ENCODE results near the gene PEX13.
"Not testable (repeated sequence)": the region's sequence is repeated elsewhere in the genome, so short reads cannot be mapped to it uniquely, and the experiment has no call there.

Gene PEX13, protein sequence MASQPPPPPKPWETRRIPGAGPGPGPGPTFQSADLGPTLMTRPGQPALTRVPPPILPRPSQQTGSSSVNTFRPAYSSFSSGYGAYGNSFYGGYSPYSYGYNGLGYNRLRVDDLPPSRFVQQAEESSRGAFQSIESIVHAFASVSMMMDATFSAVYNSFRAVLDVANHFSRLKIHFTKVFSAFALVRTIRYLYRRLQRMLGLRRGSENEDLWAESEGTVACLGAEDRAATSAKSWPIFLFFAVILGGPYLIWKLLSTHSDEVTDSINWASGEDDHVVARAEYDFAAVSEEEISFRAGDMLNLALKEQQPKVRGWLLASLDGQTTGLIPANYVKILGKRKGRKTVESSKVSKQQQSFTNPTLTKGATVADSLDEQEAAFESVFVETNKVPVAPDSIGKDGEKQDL

DNA sequence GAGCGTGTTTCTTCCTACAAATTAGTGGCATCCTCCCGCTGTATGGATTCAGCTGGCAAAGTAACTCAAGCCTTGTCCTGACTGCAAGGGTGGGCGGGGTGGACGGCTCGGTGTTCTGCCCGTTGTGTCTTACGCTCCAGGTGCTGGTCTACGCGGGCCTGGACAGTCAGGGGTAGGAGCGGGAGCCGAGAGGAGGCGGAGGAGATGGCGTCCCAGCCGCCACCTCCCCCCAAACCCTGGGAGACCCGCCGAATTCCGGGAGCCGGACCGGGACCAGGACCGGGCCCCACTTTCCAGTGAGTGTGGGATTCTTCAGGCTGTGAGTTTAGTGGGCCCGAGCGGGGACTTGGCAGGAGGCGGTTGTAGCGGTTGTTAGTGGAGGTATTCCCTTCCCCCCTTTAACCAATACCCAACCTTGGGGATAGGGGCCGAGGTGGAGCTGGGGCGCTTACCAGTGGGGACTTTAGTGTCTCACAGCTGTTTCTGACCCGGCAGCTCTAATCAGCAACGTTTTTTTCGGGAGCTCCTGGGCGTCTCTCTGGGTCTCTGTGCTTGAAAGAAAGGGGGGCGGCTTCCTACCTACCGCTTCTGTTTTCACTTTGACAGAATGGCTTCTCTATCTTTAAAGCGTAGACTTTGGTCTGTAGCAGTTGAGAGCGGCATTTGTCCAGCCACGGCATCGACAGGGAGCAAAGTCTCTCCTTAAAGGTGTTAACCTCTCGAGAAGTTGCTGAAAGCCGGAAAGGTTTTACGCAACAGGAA lies at the start of gene PEX13, which contains the start of gene PUS10:
Gene PEX13 (plus strand): TSS at position 165 of the 762 bp plus-strand sequence. CDS start 40 bp downstream, at position 205.
Gene PUS10 (minus strand): TSS at position 700 of the 762 bp plus-strand sequence. CDS start 6,365 bp downstream, outside the sequence.
- peak; percentile 84 for DNase-seq (ENCODE audit: low spot score)

DNA sequence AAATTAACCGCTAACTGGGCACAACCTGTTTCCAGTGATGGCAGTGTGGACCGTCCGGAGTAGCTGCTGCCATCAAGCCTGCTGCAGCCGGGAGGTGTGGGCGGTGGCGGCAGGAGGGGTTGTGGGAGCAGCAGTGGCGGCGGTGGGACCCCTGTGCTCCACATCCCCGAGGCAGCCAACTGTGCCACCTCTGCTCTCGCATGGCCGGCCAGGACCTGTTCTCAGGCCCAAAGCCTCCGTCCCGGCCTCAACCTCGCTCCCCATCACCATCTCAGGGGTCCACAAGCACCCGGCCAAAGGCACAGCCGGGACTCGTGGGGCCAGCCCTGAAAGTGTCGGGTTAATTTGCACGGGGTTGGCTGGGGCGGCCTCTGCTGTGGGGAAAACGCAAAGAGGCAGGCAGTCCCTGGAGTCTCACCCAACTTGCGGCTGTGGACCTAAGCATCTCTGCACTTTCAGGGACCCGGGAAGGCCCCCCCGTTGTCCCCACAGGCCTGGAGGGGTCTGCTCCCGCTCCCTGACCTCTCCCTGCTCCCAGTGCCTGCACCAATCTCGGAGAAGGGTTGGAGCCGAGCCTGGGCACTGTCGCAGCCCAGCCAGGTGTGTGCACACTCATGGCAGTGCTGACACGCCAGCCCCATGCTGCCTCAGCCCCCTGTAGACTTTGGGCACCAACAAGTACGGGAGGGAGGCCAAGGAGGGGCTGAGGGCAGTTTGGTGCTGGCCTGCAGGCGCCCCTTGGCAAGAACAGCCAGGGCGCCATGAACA lies 44.4 kb upstream of the PEX13 start:
- DNase-seq (ENCODE audit: low spot score) = no peak

DNA sequence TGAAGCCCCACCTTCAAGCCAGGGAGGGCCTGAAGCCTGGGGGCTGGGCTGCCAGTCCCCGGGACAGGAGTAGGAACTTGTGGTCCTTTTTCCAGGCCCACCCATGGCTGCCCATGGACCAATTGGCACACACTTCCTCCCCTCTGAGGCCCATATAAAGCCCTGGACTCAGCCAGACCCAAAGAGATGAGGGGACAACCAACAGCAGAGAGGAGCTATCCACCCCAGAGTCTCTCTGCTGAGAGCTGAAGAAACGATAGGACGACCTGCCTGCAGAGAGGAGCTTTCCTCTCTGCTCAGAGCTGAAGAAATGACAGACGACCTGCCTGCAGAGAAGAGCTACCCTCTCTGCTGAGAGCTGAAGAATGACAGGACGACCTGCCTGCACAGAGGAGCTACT lies 43.8 kb upstream of the PEX13 start:
- no peak for DNase-seq (ENCODE audit: low spot score)

DNA sequence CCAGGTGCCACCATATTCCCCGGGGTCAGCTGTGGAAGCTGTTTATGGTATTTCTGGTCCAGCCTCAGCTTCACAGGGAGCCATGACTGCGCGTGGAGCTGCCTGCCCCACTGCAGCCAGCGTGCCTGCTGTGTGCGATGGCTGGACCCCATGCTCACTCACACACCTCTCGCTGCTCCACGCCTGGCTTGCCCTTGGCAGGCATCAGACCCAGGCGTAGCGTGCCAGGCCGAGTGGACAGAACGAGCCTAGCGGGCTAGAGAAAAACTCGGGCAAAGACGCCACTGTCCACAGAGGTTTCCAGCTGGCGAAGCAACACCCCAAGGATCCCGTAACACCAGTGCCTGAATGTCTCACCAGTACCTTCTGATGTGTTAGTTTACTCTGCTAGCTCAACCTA lies 42.9 kb upstream of the PEX13 start:
- DNase-seq (ENCODE audit: low spot score) = no peak

DNA sequence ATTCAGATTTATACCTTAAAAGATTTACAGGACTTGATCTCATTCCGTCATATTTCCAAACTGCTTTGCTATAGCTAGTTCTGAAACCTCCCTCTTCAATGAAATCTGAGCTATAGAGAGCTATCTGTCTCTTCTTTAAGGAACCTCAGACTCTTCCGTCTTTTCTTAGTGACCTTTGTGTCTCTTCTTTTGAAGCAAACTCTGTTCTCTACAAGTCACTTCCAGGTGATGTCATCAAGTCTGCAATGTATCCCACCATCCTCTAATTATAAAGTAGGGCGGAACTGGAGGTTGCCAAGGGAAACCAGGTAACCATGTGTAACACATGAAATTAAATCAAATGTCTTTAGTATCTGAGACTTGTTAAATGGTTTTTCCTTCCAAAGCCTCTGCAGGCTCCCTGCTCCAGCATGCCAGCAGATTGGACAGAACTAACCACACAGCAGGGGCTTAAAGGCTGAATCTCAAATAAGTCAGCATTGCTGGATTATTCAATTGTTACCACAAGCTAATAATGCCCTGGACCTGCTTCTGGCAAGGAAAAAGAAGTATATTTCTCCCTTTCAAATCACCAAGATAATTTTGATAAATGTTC lies 41.2 kb upstream of the PEX13 start:
- DNase-seq (ENCODE audit: low spot score) = peak; percentile 6

DNA sequence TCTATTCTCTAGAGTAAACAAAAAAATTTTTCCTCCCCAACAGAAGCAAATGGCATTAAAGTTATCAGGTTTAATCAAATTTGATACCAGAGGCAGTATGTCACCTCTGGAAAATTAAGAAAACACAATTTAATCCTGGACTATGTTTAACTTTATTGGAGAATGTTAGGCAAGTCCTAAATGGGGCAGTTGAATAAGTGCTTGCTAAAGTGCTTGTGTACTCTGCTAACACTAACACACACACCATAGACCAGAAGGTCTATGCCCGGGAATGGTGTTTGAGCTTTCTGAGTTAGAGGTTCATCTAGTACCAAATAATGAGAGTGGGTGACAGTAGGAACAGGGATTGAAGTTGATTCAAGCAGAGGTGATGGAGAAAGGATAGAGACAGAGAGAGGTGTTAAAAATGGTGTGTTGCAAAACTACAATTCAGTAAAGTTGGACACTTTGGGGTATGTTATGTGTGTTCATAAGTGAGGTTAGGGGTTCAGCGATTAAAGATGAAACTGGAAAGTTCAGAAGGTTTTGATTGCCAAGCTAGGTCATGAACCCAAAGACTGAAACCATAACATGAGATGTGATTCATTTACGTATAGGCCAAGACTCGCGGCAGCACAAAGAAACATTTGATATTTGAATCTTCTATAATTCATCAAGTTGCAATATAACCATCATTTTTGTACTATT lies 40.5 kb upstream of the PEX13 start:
- DNase-seq (ENCODE audit: low spot score) = no peak

DNA sequence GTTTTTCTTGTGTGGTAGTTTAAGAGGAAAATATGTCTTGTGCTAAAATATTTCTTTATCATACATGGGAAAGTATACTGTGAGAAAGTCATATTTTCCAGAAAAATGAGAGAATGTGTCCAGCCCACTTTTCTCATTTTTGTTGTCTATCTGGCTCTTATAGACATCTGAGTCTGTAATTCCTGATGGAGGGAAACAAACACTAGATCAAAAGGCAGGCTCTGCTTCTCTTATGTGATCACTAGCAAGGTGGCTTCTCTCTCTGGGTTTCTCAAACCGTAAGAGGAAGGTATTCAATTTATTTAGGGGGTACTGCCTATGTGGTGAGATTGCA lies 40.0 kb upstream of the PEX13 start:
- DNase-seq (ENCODE audit: low spot score) = no peak

DNA sequence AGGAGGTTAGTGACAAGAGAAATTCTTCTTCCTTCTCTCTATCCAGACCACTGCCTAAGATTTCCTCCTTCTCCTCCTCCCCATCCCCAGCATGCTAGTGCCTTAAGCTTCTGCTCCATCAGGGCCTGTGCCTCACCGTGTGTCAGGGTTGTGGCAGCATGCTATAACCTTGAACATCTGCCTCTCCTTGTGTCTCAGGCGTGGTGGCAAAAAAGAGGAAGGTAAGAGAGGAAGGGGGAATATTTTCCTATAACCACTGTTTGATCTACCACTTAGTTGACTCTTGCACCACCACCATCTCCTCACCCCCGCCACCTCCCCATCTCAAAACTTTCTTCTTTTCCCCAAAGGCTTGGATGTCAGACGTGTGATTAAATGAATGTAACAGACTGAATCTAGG lies 38.3 kb upstream of the PEX13 start:
- no peak for DNase-seq (ENCODE audit: low spot score)

DNA sequence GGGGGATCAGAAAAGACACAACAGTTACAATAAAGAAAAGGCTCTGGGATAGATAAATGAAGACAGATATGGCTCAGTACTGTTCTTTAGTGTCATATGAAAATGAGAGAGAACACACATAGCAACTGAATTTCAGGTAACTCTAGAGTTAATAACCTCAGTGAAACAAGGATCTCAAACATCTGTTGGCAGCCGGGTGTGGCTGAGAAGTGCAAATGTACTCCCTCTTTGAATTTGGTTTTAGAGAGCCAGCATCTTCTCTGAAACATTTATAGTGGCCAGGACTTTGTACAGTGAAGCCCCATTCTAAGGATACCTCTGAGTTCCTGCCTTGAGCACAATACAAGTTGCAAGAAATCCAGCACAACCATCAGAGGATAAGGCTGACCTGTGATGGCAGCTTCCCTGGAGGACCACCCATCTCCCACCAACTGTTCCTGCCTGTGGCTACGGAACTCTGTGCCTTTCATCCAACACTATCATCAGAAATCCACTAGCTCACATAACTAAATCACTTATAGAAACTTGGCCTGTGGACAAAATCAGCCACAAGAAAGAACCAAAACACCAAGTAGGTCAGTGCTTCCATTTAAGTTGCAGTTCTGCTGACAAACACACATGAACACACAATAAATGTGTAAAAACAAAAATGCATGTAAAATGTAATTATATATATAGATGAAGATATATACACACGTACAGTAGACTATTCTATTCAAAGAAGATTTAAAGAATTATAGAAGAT lies 37.3 kb upstream of the PEX13 start:
- no peak for DNase-seq (ENCODE audit: low spot score)

DNA sequence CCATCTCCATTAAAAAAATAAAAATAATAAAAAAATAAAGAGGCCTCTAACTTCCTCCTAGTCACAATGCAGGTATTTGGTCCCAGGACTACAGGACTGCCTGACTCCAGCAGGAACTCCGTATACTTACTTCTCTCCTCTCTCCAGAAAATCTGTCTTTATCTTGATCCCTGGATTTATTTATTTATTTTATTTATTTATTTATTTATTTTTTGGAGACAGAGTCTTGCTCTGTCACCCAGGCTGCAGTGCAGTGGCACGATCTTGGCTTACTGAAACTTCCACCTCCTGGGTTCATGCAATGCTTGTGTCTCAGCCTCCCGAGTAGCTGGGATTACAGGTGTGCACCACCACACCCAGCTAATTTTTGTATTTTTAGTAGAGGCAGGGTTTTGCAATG lies 35.5 kb upstream of the PEX13 start:
- not testable (repeated sequence) for DNase-seq (ENCODE audit: low spot score)

DNA sequence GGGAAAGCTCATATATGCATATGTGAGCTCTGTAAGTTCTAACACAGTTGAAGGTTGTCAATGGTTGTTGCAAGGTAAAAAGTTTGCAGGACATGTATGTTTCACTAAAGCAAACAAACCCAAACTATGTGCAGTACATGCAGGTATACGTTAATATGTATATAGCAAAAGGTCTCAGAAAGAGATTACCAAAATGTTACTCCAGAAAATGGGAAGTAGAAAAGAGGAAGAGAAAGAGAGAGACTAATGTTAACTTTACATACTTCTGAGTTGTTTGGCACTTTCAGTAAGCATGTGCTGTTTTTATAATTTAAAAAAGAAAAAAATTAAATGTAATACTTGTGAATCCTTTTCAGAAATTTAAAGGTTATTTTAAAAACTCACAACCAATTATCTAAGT lies 32.8 kb upstream of the PEX13 start:
- no peak for DNase-seq (ENCODE audit: low spot score)

DNA sequence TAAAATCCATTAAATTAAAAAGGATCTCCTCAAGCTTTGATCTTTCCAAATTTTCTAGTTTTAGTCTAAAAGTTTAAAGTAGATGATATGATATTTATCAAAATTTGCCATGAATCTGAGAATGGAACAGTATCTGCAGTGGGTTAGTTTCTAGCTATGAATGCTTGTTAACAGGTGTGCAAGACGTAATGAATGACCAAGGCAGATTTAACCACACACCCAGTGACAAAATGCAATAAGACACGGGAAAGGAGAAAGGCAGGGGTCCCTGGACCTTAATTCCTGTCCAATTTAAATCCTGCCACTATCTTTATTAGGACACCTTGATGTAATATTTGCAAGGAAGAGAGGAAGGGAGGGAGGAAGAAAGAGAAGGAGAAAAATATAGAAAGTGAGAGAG lies 30.5 kb upstream of the PEX13 start:
- no peak for DNase-seq (ENCODE audit: low spot score)

DNA sequence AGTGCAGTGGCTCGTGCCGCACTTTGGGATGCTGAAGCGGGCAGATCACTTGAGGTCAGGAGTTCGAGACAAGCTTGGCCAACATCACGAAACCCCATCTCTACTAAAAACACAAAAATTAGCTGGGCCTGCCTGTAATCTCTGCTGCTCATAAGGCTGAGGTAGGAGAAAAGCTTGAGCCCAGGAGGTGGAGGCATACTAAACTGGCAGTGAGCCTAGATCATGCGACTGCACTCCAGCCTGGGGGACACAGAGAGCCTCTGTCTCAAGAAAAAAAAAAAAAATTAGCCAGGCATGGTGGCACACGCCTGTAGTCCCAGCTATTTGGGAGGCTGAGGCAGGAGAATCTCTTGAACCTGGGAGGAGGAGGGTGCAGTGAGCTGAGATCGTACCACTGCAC lies 29.9 kb upstream of the PEX13 start:
- DNase-seq (ENCODE audit: low spot score) = not testable (repeated sequence)

DNA sequence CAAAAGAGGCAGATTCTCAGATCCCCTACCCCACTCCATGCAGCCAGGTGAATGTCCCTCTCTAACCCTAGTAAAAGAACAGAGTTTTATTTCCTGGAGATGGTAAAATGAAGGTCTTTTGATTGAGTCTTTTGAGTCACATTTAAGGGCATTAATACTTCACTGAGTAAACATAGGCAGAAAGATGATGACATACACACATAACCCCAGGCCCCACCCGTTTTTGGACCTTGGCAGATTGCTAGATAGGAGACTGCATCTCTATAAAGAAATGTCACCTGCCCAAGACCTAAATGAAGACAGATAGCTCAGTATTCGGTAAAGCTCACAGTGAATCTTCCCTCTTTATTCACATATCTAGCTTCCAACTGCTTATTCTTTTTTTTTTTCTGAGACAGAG lies 28.3 kb upstream of the PEX13 start:
- DNase-seq (ENCODE audit: low spot score) = no peak

DNA sequence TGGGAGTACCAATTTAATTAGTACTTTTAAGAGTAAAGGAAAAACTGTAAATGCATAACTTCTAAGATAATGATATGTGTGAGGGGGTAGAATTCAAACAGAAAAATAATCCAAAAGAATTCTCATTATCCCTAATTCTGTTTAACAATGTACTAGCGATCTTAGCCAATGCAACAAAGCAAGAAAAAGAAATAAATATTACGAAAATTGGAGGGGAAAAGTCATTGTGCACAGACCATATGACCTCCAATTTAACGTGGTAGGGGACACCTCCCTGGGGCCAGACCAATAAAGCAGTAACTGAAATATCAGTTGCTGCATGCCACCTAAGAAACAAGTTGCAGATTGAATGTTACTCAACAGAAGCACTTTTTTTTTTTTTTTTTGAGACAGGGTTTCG lies 25.9 kb upstream of the PEX13 start:
- no peak for DNase-seq (ENCODE audit: low spot score)

DNA sequence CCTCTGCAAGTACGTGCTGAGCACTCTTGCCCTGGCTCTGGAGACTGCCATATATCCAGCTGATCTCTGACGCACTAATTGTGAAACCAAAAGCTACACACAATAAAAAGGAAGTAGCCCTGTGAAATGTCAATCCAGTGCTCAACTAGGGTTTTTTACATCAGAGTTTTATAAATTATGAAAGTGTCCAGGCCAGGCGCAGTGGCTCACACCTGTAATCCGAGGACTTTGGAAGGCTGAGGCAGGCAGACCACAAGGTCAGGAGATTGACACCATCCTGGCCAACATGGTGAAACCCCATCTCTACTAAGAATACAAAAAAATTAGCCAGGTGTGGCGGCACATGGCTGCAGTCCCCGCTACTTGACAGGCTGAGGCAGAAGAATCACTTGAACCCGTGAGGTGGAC lies 24.5 kb upstream of the PEX13 start:
- DNase-seq (ENCODE audit: low spot score) = no peak

DNA sequence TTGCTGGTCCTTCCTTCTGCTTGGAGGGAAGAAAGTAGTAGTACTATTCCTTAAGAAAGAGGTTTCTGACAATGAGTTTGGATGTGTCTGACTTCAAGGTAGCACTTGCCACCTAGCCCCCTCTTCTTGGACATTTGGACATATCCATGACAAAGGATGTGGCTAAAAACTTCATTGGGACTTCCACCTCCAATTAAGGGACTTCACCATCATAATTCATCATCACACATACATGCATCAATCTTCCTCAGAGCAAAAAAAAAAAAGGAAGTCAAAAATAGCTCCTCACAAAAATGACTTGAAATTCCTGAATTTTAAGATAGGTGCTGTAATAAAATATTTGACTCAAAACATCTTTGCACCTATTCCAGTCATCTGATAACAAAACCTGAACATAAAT lies 23.4 kb upstream of the PEX13 start:
- DNase-seq (ENCODE audit: low spot score) = no peak

DNA sequence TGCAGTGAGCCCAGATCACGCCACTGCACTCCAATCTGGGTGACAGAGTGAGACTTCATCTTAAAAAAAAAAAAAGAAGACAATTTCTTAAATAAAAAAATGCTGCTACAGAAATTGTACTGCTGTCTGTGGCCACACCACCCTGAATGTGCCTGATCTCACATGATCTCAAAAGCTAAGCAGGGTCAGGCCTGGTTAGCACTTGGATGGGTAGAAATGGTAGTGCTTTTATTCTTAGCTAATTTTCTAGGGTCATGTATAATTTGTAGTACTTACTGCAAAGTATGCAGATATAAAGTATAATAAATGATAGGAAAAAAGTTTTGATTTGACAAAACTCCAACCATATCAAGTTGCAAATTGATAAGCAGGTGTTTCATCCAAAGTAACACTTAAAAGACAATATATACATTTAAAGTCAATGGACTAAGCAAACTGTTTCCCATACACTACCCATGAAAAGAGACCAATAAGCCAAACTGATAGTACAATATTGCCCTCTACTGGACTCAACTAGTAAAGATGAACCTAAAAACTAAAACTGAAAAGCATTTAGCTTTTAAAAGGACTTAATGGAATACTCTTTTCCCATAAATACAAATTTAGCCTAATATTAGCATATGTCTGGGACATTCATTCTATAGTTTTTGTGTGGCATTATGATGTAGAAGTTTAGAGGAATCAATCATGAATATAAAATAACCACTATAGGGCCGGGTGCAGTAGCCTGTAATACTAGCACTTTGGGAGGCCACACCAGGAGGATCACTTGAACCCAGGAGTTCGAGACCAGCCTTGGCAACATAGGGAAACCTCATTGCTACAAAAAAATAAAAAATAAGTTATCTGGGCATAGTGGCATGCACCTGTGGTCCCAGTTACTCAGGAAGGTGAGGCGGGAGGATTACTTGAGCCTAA lies 18.6 kb upstream of the PEX13 start:
- DNase-seq (ENCODE audit: low spot score) = peak; percentile 51

DNA sequence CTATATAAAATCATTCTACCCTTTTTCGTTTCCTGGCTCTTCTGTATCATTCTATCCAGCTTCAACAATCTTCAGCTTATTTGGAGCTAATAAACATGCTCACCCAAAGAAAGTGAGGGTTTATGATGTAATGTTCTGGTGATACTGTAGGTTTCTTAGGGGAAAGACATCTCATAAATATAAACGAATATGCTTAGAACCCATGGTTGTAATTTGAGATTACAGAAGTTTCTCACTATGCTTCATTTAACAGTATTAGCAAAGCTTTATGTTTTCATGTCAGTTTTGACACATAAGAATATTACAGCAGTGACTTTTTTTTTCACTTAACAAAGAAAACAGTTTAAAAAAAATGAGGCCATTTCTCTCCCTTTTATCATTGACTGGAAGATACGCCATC lies 11.8 kb upstream of the PEX13 start:
- DNase-seq (ENCODE audit: low spot score) = no peak
